ENCODE results near the gene CCDC167.

The CCDC167 gene

DNA sequence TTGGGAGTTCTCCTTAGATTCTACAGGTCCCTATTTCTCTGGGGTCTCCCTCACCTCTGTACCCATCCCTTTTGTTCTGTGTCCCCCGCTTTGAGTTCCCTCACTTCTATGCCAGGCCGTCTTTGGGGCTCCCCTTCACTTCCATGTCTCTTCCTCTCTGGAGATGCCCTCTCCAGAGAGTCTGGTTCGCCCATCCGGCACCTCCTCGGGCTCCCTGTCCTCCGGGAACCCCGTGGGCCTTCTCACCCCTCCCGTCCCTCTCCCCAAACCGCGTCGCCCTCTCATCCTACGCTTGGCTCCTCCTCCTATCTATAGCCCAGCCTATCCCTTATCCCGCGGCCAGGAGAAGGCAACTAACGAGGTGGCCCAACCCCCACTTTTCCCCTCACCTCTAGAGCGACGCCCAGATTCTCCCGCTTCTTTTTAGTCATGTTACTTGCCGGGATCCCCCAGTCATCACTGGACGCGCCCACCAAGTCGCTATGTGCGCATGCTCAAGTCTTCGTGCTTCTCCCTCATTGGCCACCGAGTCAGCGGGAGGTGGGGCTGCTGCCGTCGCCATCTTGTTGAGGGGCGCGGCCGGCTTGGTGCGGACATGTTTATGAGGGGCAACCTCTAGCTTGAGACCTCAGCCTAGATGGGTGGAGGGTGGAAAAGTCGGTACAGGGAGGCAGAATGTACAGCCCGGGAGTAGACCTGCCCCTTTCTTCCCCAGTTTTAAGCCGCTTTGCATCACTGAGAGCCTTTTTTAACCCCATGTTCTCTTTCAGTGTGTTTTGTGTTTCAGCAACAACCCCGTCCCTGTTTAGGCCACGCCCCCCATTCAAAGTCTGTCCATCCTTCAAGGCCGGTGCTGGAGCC lies at the start of gene CCDC167:
TSS of gene CCDC167 (minus strand) at position 461 of the 861 bp plus-strand sequence. CDS start at position 431, 30 bp downstream.
- DNase-seq (ENCODE audit: low spot score): peak; percentile 99

DNA sequence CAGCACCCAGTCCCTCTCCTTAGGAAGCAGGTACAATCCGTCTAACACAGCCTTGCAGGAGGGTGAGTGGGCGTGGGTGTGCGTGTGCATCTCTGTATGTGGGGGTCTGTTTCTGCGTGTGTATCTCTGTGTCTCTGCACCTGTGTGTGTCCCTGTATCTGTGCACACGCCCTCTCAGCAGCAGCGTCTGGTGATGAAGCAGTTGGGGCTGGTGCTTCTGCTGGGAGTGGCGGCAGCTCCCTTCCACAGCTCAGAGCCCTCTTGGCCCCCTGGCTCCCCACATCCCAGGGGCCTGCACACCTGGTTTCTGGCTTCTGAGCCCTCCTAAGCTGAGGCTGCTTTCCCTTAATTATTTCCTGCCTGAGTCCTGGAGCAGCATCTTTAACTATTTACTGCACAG lies 49.5 kb upstream of the CCDC167 start:
- DNase-seq (ENCODE audit: low spot score): no peak

DNA sequence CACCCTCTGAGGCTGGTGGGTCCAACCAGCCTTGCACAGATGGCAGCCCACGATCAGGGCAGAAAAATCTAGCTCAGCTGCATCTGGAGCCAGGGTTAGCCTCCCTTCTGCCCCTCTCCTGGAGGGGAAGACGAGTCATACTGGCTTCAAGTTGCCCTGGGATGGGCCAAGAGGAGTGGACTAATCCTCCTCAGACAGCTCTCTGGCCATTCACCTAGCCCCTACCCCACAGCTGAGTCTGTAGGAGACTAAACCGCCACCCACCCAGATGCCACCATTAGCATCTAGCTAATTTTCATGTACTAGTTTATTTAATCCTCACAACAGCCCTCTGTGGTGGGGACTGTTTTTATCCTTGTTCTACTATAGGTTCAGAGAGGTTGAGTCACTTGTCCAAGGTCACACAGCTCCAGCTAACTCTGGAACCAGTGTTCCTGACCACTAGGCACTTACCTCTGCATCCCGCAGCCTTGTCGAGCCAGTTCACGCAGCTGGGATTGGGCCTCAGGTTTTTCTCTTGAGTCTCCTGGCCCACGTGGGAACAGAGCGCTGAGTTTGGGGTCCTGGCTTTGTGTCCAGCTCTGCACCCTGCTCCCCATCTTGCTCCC lies 48.5 kb upstream of the CCDC167 start:
- DNase-seq (ENCODE audit: low spot score): no peak

DNA sequence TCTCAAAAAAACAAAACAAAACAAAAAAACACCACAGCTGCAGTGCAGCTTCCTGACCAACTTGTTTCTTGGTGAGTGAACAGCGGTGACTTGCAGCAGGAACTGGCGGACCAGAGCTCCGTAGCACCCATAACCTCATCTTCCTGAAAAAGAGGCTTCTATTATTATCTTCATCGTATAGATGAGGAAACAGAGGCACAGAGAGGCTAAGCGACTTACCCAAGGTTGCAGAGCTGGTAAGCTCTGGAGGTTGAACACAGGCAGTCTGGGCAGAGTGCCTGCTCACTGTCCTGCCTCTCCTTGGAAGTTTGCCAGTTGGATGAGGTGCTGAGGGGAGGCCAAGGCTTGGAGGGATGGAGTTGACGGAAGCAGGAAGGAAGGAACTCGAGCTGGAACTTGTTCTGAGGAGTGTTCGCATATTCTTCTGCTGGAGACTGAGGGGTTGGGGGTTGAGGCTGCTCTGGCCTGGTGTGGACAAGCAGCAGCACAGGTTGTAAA lies 47.9 kb upstream of the CCDC167 start:
- DNase-seq (ENCODE audit: low spot score): no peak

DNA sequence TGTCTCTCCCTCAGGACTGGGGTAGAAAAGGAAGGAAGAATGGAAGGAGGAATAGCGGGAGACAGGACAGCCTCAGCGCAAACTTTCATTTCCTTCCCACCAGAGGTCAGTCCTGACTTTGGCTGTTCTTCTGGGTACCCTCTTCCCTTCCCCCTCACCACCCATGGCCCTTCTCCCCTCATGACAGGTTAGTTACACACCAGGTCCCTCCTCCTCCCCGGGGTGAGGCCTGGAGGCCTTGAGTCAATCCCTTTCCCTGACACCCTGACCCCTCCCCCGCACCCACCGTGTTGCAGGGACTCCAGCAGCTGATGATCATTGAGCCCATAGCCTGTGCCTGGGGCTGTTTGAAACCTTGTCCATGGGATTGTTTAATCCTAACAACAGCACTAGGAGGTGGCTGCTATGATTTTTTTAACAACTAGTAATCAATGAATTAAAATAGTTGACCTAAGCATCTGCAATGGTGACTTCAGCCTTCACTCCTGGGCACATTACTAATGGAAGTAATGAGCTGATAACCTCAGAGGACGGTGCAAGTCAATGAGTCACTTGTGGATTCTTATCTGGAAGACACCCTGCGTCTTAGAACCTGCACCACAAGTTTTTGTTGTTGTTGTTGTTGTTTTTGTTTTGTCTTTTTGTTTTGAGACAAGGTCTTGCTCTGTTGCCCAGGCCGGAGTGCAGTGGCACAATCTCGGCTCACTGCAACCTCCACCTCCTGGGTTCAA lies 46.6 kb upstream of the CCDC167 start:
- DNase-seq (ENCODE audit: low spot score): no peak

DNA sequence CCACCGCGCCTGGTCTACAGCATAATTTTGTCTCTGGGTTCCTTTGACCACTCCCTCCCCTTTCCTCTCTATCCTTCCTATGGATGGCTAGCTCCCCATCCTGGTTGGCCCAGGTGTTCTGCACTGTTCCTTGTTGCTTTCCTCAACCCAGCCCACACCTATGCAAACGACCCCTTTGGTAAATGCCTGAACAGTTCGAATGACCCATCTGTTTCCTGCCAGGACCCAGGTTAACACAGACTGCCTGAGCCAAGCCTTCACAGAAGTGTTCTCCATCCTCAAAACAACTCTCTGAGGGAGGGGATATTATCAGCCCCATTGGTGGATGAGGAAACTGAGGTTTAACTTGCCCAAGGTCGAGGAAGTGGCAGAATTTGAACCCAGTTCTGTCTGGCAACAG lies 44.8 kb upstream of the CCDC167 start:
- DNase-seq (ENCODE audit: low spot score): no peak

DNA sequence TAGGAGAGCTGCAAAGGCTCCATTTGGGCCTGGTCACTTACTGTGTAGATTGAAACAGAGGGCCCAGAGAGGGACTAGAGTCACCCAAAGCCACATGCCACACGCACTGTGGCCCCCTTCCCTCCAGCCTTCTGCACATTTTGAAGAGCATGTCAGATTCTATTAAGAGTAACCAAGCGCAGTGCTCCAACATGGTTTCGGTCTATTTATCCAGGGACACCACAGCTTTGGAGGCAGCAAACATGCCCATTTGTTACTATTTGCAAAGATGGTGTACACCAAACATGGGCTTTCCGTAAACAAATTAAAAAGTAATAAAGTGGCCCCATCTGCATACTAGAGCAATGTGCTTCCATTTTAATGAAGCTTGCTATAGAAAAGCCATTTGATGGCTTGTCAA lies 43.7 kb upstream of the CCDC167 start:
- DNase-seq (ENCODE audit: low spot score): no peak

DNA sequence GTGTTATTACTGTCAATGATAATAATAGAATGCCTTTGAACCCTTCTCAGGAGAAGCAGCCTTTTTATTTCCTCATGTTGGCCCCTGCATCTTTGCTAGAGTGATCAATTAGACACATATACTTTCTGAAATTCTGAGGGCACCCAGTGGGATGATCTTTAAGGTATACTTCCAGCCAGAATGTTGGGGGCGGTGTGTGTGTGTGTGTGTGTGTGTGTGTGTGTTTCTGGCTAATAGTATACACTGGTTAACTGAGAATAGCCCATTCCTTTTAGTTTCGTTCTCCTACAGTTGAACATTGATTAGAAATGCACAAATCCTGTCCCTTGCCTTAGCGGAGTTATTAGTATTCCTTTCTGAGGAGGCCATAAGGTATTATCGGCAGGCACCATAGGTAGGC lies 41.7 kb upstream of the CCDC167 start:
- DNase-seq (ENCODE audit: low spot score): no peak

DNA sequence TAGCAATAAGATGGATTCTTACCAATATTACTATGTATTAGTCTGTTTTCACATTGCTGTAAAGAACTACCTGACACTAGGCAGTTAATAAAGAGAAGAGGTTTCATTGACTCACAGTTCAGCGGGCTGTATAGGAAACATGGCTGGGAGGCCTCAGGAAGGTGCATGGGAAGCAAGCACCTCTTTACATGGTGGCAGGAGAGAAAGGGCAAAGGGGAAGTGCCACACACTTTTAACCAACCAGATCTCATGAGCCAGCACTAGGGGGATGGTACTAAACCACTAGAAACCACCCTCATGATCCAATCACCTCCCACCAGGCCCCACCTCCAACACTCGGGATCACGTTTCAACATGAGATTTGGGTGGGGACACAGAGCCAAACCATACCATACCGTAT lies 40.7 kb upstream of the CCDC167 start:
- DNase-seq (ENCODE audit: low spot score): no peak

DNA sequence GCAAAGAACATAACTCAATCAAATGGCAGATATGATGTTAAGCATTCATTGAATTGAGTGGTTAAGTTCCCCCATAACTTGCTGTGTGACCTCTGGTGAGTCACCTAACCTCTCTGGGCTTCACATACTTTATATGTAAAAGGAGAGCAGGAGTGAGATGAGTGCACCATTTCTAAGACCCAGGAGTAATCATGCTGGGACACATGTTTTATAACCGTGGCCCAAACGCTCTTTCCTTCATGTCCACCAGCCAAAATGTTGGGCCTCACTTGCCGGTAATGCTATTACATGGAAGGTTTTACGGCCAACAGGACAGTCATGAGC lies 40.3 kb upstream of the CCDC167 start:
- DNase-seq (ENCODE audit: low spot score): no peak

DNA sequence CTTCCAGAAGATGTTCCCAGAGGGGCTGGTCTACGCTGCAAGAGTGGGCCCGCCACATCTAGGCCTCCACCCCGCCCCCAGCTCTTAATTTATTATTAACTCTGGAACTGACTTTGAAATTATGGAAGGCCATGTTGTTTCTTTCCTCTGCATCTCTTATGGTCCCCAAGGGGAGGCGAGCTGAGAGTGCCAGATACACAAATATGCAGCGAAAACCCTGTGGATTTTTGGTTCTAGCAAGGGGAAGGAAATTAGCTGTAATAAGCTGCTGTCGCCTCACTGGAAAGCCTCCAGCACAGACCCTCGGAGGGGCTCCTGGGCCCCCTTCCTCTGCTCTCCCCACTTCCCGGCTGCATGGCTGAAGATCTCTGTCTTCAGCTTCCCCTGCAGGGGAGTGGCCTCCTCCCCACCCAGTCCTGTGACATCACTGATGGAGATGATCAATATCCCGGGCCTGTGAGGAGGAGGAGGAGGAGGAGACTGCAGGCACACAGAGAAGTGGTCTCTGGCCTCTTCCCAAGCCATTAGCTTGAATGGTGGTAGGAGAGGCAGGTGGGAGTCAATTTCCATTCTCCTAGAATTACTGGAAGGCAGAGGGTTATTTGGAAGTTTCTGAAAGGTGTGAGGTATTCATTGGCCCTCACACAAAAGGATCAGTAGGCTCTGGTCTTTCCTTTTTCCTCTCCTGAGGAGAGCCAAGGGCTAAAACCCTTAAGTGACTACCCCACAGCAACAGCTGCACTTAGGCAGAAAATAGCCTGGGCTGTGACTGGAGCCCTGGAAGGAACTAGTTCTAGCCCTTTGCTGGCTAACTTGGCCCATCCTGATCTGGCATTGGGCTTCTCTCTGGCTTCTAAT lies 39.7 kb upstream of the CCDC167 start:
- no peak for DNase-seq (ENCODE audit: low spot score)

DNA sequence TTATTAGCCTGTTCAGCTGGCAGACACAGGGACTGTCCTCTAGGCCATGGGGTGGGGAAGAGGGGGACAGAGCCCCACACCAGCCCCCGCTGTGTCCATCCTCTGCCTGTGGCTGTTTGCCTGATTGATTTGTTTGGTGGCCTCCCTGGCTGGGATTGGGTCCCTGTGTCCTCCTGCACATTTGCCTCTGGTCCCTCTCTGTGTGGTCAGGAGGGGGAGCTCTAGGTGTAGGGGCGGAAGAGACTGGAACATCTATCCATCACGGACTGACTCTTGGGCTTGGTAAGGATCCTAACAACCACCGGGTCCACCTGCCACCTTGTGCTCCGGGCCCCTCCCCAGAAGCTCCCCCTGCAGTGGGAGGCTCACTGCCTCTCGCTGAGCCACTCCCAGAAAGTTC lies 38.4 kb upstream of the CCDC167 start:
- DNase-seq (ENCODE audit: low spot score): no peak

DNA sequence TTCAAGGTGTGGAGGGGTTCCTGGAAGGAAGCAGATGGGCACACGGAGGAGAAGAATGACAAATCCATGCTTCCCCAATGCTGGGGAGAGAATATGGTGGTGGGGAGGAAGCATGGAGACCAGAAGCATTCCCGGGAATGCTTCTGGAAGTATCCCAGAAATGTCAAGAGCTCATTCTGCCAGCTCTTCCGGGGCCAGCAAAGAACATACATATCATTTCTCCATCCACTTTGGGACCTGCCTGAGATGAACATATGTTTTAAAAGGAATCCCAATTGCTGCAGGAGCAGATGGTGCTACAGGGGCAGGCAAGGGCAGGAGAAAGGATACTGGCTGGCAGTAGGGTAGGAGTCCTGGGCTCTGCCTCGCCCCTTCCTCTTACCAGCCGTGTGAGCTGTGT lies 37.9 kb upstream of the CCDC167 start:
- no peak for DNase-seq (ENCODE audit: low spot score)

DNA sequence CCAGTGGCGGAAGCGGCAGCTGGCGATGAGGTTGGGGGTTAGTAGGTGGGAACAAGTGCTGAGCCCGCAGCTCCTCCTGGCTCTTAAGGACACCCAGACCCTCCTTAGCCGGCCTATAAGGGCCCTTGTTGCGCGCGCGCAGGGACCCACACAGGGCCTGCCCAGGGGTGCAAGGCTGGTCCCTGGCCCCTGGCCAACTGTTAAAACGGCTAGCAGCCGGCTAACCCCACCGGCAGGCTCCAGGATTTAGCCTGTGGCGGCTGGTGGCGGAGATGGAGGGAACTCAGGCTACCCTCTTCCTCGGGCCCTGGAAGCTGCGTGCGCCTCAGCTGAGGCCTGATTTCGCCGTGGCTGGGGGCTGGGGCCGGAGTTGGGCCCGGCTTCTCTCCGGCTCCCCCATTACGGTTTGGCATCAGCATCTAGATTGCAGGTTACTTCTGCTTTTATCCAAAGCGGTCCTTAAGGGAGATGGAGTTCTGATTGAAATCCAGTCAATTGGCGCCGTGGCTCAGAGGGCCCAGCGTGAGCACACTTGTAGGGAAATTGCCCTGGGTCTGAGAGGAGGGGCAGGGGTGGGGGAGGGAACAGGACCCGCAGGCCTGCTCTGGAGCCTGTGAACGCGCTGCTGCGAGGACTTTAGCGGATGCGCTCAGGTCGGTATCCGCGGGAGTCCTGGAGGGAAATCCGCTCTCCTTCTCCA lies 36.9 kb upstream of the CCDC167 start:
- DNase-seq (ENCODE audit: low spot score): no peak

DNA sequence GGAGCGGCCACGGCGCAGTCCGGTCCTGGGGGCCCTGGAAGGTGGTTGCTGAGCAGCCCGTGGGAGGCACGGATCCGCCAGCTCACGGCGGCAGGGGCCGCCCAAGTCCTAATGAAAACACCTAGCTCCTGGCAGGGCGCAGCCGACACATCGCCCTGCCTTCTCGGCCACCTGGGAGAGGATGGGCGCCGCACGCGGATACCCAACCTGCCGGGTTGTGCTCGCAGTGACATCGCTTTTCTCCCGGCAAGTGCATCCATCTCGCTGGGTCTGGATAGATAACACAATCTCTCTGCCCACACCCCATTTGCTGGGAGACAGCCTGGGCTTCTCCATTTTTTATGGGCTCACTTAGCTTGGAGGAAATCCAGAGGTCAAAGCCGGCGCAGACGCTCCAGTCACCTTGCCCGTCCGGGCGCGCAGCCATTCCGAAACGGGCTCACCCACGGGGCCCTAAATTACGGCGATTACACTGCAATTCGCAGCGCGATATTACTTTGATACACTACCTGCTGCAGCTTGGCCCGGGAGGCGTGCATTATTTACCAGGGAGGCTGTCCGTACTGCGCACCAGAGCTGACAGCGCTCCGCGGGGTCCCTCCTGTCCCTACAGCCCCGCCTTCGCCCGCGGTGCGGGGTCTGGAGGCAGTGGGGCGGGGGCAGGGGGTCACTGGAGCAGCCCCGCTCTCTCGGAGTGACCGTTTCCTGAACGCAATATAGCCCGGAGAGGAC lies 36.2 kb upstream of the CCDC167 start:
- DNase-seq (ENCODE audit: low spot score): no peak

DNA sequence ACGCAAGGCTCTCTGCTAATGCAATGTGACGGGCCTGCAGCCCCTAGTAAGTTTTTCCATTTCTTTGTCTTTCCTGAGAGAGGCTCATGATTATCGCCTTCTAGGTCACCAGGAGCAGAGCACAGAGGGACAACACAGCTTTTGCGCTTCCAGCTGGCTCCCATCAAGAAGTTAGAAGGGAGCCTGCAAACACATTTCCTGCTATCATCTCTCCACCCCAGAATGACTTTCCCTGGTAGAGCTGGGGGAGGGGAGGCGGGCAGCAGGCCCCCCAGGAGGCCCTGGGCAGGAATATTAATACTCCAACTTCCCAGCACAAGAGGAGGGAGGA lies 35.7 kb upstream of the CCDC167 start:
- DNase-seq (ENCODE audit: low spot score): no peak

DNA sequence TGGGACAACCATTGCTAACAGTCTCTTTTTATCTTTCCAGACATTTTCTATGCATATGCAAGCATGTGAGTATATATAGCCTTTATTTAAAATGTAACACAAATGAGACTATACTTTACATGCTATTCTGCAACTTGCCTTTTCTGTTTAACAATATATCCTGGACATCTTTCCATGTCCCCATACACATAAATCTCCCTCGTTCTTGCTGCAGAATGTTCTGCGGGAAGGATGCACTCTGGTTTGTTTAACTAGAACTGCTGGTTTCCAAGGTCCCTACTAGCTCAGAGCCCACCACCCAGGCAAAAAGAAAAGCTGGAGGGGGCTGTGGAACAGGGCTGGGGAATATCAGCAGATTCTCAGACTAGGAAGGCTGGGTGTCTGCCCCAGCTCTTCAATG lies 35.2 kb upstream of the CCDC167 start:
- DNase-seq (ENCODE audit: low spot score): no peak

DNA sequence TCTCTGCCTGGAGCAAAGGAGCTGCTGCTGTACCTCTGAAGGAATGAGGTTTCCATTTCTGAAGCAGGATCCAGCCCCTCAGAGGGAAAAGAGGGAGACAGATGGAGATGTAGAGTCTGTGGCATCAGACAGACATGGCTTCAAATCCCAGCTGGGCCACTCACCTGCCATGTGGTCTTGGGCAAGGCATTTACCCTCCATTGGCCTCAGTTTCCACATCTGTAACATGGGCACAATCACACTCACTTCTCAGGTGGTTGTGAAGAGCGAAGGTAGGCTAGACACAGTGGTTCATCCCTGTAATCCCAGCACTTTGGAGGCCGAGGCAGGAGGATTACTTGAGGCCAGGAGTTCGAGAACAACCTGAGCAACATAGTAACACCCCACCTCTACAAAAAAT lies 32.4 kb upstream of the CCDC167 start:
- DNase-seq (ENCODE audit: low spot score): no peak

DNA sequence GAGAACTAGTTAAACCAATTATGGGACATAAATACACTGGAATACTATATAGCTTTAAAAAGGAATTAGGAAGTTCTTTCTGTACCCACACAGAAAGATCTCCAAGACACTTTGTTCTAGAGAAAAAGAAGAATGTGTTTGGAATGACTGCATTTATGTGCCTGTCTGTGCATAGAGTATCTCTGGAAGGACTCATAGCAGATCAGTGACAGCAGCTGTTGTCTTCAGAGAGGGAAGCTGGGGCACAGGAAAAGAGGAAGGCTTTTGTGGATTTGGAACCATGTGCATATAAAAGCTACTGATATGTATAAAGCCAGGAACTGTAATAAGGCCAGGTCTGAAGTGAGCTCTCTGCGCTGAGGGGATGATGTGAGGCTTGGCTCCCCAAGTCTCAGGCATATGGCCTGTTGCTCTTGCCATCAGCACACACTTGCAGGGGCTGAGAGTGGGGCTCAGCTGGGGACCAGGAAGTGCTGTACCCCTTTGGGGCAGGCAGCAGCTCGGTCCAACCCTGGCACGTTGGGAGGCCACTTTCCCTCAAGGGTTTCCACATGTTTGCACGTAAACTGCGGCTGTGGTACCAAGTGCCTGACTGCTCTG lies 31.8 kb upstream of the CCDC167 start:
- no peak for DNase-seq (ENCODE audit: low spot score)

DNA sequence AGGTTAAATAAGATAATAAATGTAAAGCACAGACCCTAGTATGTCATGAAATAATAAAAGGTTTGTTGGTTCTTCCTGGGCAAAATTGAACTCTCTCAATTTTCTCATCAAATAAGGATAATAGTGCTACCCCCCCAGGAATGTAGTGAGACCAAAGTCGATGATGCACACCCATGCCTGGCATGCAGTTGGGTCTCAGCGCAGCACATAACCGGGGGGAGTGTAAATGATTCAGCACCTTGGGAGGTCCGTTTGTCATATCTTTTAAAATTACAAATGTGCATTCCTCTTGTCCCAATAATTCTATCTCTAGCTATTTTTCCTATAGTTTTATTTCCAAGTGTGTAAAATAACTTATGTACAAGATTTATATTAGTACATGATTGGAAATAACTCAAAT lies 31.3 kb upstream of the CCDC167 start:
- DNase-seq (ENCODE audit: low spot score): no peak

DNA sequence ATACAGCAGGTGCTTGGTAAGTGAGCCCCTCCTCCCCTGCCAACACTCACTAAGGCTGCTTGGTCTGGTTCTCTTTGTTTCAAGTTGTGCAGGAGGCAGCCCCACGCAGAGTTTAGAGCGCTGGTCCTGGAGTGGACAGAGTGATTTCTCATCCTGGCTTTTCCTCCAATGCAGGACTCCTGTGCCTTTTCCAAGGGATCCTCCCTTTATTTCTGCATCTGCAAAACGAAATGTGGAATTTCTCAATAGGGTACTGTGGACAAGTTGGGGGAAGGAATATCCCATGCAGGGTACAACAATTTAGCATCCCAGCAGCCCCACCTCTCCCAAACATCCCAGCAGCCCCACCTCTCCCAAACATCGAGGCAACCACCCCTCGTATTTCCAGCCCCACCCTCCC lies 30.6 kb upstream of the CCDC167 start:
- DNase-seq (ENCODE audit: low spot score): no peak

Data from ecto neural progenitor cell (in vitro differentiated cells).